Activated T-helper 1 cell treated with anti-CD3 and anti-CD28 coated beads, Interleukin-2, amount 50 U/mL, for 16 hours (primary cell): ENCODE measurements around the gene MYLK.

Source experiments
- DNase-seq, 2 donors: peaks; one replicate each; pipeline ENCODE4 v3.0.0-alpha.2; 2020; ENCODE audit warnings: low read depth in 1 of 2, low spot score in 1 of 2

MYLK gene

DNA sequence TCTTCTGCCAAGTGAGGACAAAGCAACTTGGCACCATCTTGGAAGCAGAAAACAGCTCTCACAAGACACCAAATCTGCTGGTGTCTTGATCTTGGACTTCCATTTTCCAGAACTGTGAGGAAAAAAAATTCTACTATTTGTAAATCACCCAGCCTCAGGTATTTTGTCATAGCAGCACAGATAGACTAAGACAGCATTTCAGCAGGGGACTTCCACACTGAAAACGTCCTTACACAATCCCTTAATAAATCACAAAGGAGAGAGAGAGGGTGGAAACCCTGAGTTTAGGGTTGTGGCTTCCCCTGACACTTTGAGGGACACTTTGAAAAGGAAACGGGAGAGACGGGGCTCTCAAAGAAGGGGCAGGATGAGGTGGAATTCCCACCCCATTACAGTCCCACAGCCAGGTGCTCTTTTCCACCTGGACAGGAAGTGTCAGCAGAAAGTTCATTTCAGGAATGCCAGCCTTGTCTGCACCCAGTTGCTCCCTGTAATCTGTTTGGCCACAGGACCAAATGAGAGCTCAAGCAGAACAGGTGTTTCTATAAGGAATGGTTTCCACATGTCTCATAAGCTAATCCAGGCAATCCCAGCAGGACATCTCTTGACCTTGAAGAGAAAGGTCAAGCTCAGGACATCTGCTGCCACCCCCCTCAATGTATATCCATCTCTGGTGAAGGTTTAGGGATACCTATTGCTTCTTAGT, 51.3 kb downstream of the MYLK start:
- DNase-seq, result no peak

DNA sequence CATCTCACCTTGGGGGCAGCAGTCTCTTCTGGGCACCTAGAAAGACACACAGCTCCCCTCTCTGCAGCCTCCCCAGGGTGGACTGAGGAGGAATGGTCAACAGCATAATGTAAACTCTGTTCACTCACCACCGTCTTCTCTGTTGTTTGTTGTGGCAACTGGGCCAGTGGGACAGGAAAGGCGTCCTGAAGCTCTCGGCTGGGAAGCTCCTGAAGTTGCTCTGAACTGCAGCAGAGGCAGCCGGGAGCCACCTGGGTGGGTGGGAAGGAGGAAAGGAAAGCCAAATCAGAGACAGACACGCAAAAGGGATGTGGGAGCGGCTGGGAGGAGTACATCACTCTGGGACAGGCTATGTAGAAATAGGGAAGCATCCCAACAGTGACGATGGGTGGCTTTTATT, 52.7 kb downstream of the MYLK start:
- no peak for DNase-seq

DNA sequence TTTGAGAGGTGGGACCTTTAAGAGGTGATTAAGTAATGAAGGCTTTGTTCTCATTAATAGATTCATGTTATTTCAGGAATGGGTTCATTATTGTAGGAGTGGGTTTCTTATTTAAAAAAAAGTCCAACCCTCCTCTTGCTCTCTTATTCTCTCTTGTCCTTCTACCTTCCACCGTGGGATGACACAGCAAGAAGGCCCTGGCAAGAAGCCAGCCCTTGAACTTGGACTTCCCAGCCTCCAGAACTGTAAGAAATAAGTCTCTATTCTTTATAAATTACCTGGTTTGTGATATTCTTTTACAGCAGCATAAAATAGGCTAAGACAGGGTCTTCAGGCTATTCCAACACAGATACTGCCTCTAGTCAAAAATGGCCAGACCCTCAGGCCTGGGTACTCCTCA, 62.2 kb downstream of the MYLK start:
- DNase-seq, result no peak

DNA sequence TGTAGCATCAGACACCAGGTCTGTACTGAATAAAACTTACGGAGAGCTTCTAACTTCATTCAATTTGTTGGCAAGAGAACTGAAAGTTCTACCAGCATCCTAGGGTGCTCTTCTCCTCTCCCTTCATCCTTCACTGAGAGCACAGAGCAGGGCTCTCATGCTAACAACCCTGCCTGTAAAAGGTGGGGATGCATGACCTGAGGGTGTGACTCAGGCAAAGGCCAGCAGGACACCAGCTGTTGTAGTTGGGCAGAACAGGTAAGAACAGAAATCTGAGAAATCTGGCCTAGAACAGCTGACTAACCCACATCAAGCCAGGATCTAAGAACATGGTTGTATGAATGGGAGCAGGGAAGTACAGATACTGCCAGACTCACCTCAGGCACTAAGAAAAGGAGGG, 64.2 kb downstream of the MYLK start:
- no peak for DNase-seq

DNA sequence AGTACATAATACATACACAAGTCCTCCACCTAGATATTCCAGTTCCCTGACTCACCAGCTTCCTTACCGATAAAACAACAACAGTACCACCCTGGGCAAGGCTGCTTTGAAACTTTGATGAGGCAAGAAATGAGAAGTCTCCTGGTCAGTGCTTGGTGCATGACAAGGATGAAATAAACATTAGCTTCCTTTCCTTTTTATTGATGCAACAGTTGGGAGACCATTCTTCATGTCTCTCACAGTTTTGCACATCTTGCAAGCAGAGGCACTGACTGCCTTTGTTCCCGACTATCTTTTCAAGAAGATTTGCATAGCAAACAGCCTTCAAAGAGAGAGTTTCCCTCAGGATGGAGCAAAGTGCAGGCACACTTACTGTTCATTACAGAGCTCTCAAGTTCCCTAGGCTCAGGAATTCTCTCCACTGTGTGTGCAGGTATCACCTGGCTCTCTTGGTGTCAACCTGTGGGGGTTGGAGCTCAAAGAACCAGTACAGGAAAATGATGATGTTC, 65.2 kb downstream of the MYLK start:
- no peak for DNase-seq

DNA sequence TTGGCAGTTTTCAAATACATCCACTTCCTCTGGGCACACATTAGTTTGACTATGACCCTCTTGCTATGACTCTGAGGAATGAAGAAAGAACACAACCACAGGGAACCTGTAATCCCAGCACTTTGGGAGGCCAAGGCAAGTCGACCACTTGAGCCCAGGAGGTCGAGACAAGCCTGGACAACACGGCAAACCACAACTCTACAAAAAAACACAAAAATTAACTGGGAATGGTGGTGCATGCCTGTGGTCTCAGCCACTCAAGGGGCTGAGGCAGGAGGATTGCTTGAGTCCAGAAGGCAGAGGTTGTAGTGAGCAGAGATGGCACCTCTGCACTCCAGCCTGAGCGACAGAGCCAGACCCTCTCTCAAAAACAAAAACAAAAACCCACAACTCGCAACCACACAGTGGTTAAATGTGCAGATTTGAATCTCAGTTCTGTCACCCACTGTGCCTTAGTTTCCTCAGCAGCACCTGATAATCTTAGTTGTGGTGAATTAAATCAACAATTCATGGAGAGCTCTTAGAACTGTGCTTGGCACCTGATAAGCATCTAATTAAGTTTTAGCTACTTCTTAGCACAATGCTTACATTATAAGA, 65.7 kb downstream of the MYLK start:
- DNase-seq, result no peak

DNA sequence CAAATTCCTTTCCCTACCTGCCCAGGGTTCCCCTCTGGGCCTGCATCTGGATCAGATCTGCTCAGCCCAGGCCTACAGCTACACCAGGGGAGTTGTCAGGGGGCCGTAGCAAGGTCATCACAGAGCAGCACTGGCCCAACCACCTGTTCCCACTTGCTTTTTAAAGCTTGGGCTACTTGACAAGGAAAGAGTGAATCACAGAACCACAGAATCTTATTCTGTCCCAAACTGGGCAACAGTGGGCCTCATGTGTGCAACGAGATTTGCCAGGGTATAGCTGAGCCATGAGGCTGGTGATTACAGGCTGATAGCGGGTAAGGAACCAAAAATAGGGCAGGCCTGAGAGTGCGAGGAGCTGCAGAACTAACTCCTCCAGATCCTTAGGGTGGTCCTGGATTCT, 66.7 kb downstream of the MYLK start:
- DNase-seq, result no peak

DNA sequence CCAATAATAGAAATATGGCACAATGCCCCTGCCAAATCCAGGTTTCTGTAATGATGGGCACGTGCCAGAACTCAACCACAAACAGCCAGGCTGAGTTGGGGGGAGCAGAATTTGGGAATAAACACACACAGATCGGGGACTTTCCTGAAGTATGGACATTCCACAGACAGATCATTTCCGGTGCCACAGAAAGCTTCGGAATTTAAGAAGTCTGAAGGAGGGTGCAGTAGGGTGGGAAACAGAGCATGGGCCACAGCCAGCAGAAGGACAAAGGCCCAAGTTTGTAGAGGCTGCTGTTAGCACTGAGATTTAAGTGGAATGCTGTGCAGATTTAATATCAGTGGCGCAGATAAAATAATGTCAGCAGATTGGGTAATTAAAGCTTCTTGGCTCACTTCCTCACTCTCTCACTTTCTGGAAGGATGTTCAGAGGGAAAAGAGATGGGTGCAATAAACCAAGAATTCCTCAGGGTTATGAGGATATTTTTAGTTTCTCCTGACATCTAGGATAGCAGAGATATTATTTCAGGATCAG, 67.4 kb downstream of the MYLK start:
- DNase-seq, result no peak

DNA sequence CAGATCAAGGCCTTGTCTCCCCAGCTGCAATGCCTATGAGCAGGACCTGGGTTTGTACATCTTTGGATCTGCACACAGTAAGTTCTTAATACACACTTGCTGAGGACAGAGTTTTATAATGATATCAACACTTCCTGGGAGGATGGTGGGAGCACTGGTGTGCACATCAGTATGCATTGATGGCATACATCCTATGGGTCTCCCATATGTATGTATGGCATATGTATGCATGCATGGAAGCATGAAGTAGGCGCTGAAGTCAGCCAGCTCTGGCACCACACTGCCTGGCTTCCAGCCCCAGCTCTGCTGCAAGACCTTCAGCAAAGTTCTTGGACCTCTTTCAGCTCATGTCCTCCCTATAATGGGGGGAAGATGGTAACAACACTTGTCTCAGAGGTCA, 68.2 kb downstream of the MYLK start:
- no peak for DNase-seq

DNA sequence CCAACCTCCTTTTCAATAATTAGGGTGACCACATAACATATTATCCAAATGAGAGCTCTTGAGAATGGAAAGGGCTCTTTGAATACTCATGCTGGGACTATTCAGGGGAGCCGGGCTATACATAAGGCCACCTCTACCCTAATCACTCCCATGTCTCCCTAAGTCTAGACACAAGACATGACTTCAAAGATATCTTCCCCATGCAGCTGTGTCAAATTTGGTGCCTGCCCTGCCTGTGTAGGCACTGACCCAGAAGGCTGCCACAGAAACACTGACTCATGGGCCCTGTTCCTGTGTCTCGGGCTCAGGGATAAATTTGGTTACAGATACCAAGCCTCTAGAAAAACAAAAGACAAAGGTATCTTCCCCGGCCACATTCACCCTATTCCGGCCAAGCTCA, 70.3 kb downstream of the MYLK start:
- no peak for DNase-seq

DNA sequence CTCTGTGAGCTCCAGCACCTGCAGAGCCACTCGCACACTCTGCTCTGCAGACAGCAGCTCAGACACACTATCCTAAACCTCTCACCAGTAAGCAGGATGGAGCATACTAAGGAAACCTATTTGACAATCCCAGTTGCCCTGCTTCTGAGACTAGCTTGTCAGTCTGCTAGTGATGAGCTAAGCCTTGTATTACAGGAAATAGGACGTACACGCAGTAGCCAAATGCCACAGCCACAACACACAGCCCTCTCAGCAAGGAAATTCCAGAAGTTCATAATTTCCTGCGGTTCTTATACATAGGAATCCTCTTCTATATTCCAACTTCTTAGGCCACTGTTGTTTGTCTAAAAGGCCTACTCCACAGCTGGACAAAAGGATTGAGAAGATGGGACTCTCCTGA, 74.5 kb downstream of the MYLK start:
- no peak for DNase-seq

DNA sequence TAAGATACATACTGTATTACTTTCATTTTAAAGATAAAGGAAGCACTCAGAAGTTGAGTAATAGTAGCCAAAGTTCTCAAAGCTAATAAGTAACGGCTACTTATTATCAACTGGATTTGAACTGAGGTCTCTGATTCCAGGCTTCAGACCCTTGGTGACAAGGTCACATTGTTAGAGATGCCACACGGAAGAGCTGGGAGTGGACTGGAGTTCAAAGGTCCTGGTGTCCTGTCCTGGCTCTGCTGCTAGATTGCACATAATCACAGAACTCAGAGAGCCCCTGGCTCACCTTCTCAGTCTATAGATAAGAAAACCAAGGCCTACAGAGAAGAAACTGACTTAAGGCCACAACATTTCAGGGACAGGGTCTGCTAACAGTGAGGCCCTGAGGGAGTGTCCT, 75.3 kb downstream of the MYLK start:
- DNase-seq, result no peak

DNA sequence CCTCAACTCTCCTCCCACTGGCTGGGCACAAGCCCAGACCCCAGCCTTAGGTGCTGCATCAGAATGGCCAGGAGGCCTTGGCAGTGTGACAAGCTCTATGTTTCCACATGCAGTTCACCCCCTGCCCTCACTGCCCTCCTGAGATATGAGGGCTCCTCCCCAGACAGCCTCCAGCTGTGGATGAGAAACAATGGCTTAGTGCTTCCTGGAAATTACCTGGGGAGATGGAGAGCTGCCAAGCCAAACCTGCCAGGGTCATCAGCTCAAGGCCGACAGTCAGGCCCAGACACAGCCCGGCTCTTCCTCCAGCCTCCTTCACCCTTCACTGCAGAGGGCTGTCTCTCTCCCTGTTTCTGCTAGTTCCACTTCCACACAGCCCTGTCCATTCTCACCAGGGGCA, 76.3 kb downstream of the MYLK start:
- DNase-seq, result no peak

DNA sequence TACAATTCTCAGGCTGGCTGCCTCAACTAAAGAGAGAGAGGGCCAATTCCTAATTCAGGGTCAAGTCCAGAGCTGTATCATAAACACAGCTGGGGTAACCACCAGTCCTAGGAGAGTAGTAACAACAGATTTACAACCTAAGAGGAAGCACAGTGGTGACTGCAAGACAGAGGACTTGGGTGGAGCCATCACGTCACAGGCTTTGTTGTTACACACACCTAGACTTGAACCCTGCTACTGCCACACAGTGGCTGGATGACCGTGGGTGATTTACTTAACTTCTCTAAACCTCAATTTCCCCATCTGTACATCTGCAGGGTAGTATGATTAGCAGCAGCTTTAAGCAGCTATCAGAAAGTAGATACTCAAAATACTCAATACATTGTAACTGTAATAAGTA, 78.6 kb downstream of the MYLK start:
- no peak for DNase-seq

DNA sequence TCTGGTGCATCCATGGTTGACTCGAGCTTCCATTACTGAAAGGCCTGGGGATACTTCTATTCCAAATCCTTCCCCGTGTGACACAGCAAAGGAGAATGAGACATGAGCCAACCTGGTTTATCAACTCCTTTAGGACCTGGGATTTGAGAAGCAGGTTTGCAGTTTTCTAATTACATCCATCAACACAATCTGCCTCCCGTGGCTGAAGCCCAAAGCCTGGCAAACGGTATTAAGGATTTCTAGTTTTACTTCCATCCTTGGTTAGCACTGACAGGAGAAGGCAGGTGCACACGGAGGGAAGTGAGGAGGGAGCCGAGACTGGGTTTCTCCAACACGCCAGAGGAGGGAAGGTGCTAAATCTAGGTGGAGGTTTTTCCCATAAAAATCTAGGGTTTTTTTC, 79.0 kb downstream of the MYLK start:
- DNase-seq, result no peak

DNA sequence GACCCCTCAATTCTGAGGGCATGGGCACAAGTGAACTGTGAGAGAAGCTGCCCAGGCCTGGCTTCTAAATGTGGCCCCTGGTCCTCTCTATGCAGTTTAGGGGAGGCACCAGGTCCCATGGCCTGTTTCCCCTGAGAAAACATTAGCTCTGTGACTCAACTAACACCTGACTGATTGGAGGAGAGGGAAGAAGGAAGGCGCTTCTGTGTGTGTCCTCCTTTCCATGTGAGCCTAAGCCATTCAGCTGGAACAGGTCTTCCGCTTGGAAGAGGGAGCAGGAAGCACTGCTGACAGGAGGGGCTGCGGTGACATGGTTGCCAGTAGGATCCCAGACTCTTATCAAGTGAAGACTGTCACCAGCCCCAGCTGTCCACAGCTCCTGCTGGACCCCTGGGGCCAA, 79.5 kb downstream of the MYLK start:
- no peak for DNase-seq

DNA sequence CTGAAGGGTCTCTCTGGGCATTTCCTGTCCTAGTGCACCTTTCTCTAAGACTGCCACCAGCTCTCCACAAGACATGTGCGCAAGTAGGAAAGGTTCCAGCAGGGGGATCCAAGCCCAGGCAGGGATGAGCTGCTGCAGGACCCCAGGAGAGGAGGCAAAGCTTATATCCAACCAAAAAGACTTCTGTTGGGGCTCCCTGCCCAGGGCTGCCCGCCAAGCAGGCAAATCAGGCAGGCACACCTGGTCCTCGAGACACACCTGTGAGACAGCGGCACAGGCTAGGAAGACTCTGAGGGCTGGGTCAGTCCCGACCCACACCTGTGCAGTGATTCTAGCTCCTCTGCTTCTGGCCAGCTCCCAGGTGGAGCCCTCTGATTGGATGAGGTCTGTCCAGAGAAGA, 80.6 kb downstream of the MYLK start:
- no peak for DNase-seq

DNA sequence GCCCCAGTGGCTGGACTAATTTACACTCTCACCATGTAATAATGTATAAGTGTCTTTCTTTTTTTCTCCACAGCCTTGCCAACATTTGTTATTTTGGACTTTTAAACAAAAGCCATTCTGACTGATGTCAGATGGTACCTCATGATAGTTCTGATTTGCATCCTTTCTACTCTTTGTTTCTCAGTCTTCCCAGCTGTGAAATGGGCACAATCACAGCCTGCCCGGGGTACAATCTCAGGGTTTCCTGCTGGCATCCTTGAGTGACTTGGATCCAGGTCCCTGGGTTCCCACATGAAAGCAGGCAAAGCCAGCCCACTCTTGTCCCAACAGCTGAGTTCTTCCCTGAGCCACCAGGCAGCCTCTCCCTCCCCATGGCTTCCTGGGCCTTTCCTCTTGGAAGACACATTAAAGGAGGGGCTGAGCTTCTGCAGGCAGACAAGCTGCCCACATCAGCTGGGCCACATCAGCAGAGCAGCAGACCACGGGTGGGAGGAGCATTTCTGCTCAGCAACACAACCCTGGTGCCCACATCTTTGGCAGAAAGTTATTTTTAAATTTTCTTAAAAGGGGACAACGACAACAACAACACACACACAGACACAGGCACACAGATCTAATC, 82.0 kb downstream of the MYLK start:
- DNase-seq, result no peak

DNA sequence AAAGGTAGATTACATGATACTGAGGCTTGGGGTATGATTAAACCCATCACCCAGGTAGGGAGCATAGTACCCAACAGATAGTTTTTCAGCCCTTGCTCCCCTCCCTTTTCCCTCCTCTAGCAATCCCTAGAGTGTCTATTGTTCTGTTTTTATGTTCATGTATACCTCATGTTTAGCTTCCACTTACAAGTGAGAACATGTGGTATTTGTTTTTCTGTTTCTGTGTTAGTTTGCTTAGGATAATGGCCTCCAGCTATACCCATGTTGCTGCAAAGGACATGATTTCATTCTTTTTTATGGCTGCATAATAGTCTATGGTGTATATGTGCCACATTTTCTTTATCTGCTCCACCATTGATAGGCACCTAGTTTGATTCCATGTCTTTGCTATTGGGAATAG, 82.7 kb downstream of the MYLK start:
- DNase-seq, result no peak

DNA sequence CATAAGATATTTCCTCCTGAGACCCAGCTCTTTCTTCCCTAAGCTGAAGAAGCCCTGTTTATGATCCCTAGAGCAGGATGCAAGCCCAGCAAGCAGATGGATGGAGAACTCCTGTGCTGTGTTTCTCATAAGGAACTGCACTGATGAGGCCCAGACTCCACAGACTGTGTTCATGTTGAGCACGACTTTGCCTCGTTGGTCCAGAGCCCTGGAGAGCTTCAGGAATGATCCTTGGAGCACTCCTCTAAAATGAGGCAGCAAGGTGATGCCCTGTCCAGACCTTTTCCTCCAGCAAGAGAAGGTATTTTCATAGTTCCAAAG, 83.8 kb downstream of the MYLK start:
- DNase-seq, result no peak

DNA sequence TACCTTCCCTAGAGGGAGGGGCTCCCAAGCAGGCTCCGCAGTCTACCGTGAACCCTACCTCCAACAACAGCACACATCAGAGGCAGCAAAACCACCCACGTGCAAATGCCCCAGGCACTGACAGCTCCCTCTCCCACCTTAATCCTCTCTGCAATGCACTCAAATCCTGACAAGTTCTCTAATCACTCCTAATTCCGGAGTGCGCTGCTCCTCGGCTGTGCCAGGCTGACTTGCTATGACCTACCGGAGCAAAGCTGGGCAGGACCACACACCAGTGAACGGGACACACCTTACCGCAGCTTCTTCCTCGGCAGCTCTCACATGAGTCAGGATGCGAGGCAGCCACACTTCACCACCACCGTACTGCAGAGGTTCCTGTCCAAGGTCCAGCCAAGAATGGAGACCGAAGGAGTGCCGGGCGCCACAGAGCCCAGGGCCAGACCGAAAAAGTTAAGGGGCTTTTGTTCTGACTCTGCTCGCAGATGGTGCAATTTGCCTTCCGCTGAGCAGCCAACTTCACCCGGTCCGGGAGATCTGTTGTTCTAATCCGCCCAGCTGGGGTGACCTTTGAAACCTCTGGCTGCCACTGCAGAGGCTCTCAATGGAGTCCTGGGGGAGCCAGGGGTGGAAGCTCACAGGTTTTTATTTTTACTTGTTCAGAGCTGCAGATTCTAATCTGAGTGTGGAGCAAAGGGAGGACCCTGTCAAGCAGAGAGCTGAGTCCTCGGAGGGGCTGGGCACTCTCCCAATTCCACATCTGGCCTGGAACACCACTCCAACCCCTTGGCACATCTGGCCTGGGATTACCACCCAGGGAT, 84.4 kb downstream of the MYLK start:
- no peak for DNase-seq

DNA sequence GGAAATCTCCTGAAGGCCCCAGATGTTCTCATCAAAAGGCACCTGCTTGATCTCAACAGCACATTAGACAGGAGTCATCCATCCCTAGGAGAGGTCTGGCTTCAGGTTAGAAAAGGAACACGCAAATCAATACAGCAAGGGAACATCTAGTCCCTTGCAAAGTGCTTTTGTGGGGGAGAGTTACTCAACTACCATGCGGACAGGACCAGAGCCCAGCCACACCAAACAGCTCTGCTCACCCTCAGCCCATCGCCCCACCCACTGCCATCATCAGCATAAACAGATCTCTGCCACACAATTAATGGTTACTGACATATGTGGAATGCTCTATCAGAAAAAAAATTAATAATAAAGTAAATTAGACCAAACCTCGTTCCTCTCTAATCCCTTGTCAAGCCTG, 85.6 kb downstream of the MYLK start:
- DNase-seq, result no peak
